ENCODE data around the gene TTLL1. TPM values are rescaled to one million over a fixed set of nuclear protein-coding genes. Genes with fewer than 3 reads are reported as not detected.

Gene TTLL1
- 15.8 and 25.8 TPM in 2 replicates for total RNA-seq (2014; rRNA removed; shearing (Covaris generic))

DNA sequence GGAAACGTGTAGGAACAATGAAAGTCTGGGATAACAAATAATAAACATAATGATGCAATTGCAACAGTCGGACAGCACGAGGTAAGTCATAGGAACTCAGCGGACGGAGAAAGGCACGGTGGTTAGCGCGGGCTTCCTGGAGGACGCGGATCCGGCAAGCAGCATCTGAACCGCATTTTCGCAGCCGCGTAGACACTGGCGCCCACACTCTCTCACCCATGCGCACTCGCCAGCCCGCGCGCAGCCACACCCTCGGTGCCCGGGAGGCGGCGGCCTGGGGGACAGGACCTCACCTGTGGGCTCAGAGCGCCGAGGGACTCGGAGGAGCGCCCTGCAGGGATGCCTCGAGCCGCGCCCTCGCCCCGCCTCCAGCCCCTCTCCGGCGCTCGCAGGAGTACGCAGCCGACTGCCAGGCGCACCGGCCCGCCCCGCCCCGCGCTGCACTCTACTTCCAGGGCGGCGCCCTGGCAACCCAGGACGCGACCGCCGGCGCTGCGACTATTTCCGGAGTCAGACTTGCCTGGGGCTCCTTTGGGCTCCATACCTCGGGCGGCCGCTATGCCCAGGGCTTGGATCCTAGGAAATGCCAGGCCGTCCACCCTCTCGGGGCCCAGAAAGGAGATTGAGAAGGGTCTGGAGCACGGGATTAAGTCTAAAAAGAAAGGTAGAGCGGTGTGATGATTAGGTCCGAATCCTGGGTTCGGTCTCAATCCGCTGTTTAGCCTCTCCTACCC is at the start of gene TTLL1:
Gene TTLL1, minus strand, starts transcription at position 408 of the 734 bp plus-strand sequence. CDS start 13,805 bp downstream, outside the sequence.
- Histone ChIP-seq H3K9me3 (replicated peaks) (no peaks in the 10 kb centered on the region), H3K27me3 (replicated peaks) (no peaks in the 10 kb centered on the region), H3K4me3 (peak within 1 kb of the TSS; percentile 71), H3K36me3 (no peaks in the 10 kb centered on the region), H3K27ac (peak within 1 kb of the TSS; percentile 22; the same call in 1 of the 2 replicates), H3K4me1 (replicated peaks) (peaks cover 4% of the 10 kb centered on the region; the same call in 1 of the 2 replicates)
- DNase-seq (ENCODE audit: low read depth in 1 of 2, low spot score in 2 of 2): peak; percentile 85 to 92

DNA sequence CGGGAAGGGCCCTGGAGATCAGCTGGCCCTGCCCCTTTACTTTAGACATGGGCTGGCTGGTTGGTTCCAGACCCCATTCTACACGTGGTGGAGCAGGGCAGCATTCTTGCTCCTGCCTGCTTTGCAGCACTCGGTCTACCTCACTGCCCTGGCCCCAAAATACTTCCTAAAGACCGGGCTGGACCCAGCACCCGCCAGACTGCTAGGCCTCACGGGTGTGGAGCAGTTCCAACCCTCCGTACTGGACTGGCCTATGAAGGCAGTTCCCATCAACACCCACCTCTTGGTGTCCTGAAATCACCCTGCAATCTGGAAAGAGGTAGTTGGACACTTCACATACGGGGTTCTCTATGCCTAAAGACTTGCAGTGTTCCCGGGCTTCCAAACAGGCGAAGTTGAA is 47.6 kb upstream of the TTLL1 start:
- no peak overlapping the region for H3K27ac ChIP-seq
- H3K27me3 ChIP-seq (replicated peaks): no peaks in the 10 kb centered on the region
- H3K36me3 ChIP-seq: peaks cover 65% of the 10 kb centered on the region
- no peaks in the 10 kb centered on the region for H3K4me1 ChIP-seq (replicated peaks)
- H3K4me3 ChIP-seq: no peak overlapping the region
- DNase-seq (ENCODE audit: low read depth in 1 of 2, low spot score in 2 of 2): no peak
- H3K9me3 ChIP-seq (replicated peaks): no peaks in the 10 kb centered on the region

DNA sequence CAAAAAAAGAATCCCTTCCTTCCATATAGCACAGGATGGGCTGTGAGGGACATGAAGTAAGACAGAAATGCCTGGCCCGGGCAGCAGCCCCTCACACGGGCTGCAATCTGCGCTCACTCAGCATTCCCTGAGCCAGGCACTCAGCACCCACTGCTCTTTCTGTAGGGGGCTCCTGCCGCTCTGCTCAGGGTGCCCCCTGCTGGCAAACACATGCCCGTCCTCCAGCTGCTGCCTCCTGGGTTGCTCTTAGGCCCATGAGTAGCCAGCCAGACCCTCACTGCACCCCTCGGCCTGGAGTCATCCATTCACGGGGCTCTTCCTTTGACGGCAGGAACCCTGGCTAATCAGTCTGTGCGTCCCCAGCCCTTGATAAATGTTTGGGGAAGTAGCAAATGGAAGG is 47.1 kb upstream of the TTLL1 start:
- peak in 1 of 2 experiments; percentile 37 for DNase-seq (ENCODE audit: low read depth in 1 of 2, low spot score in 2 of 2)
- no peak overlapping the region for H3K4me3 ChIP-seq
- H3K36me3 ChIP-seq: peaks cover 65% of the 10 kb centered on the region
- H3K9me3 ChIP-seq (replicated peaks): no peaks in the 10 kb centered on the region
- no peaks in the 10 kb centered on the region for H3K4me1 ChIP-seq (replicated peaks)
- no peaks in the 10 kb centered on the region for H3K27me3 ChIP-seq (replicated peaks)
- H3K27ac ChIP-seq: no peak overlapping the region

- no peak for DNase-seq (ENCODE audit: low read depth in 1 of 2, low spot score in 2 of 2)
- no peak overlapping the region for H3K4me3 ChIP-seq
- no peaks in the 10 kb centered on the region for H3K4me1 ChIP-seq (replicated peaks)
- H3K27ac ChIP-seq: no peak overlapping the region
- peaks cover 67% of the 10 kb centered on the region for H3K36me3 ChIP-seq
- H3K9me3 ChIP-seq (replicated peaks): no peaks in the 10 kb centered on the region
- H3K27me3 ChIP-seq (replicated peaks): no peaks in the 10 kb centered on the region
These were observed 46.4 kb upstream of the TTLL1 start for GRCh38 chr22:43135565-43135964.

DNA sequence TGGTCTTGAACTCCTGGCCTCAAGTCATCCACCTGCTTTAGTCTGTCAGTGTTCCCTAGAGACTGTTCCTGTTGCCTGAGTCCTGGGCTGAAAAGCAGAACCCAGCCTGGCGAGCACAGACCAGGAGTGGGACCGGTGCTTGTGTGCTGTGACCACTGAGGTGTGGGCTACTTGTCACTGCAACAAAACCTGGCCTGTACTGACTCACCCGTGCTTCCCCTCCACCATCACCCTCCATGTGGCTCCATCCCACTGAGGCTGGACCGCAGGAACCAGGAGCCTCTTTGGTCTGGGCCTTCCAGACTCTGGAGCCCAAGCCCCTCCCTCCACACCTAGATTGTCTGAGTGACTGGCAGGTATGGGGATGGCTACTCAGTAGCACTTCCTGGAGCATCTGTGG is 45.4 kb upstream of the TTLL1 start:
- Histone ChIP-seq H3K36me3 (peaks cover 61% of the 10 kb centered on the region), H3K4me3 (no peak overlapping the region)
- DNase-seq (ENCODE audit: low read depth in 1 of 2, low spot score in 2 of 2): no peak

DNA sequence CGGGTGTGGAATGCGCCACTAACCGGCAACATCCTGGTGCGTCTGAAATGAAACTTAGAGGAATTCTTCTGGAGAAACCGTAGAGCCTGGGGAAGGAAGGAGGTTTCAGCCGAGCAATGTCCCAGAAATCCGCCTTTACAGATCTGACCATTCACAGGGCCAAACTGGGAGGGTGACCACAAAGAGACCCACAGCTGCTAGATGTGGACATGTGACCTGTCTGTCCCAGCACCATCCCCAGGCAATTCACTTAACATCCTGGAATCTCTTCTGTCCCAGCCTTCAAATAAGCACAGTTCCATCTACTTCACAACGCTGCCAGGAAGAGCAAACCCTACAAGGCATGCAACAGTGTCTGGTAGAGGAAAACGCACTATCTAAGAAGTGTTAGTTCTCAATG is 44.2 kb upstream of the TTLL1 start:
- Histone ChIP-seq H3K36me3 (peaks cover 52% of the 10 kb centered on the region), H3K4me3 (no peak overlapping the region), H3K9me3 (replicated peaks) (no peaks in the 10 kb centered on the region), H3K27ac (no peak overlapping the region), H3K27me3 (replicated peaks) (no peaks in the 10 kb centered on the region), H3K4me1 (replicated peaks) (no peaks in the 10 kb centered on the region)
- DNase-seq (ENCODE audit: low read depth in 1 of 2, low spot score in 2 of 2): no peak

More for the DNA sequence above, 45.4 kb upstream of the TTLL1 start:
- H3K4me1 ChIP-seq (replicated peaks): no peaks in the 10 kb centered on the region
- H3K9me3 ChIP-seq (replicated peaks): no peaks in the 10 kb centered on the region
- no peak overlapping the region for H3K27ac ChIP-seq
- no peaks in the 10 kb centered on the region for H3K27me3 ChIP-seq (replicated peaks)

DNA sequence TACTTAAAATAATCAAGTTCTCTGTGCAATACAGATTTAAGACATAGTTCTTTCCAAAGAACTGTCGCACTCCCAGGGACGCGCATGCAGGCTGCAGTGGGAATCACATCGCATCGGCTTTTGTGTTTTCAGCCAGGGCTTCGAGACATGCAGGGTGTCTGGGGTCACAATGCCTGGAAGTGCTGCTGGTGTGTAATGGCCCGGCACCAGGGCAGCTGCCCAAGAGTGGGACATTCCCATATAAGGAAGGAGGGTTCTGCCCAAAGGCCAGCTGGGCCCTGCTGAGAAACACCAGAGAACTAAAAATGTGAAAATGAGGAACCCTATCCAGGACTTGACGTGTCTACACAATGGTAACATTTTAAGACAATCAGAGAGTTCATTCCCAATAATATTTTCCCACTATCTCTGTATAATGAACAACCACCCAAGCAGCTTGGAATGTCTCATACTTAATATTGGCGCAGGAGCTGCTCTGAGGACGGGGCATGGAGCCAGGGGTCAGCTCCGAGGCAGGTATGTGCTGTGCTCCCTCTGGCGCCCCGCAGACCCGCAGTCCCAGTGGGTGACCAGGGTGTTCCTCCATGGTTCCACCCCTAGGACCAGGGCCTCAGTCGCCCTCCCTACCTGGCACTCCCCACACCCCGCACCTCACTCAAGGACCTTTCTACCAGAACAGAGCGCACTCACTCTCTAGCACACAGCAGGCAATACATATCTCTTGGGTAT is 42.7 kb upstream of the TTLL1 start:
- DNase-seq (ENCODE audit: low read depth in 1 of 2, low spot score in 2 of 2): no peak
- no peak overlapping the region for H3K27ac ChIP-seq

GRCh38 chr22:43129426-43130425 is 40.5 kb upstream of the TTLL1 start:
- Histone ChIP-seq H3K36me3 (peaks cover 22% of the 10 kb centered on the region), H3K4me3 (no peak overlapping the region), H3K4me1 (replicated peaks) (peaks cover 27% of the 10 kb centered on the region), H3K27ac (no peak overlapping the region), H3K27me3 (replicated peaks) (no peaks in the 10 kb centered on the region), H3K9me3 (replicated peaks) (no peaks in the 10 kb centered on the region)
- DNase-seq (ENCODE audit: low read depth in 1 of 2, low spot score in 2 of 2): no peak

More for the DNA sequence above, 42.7 kb upstream of the TTLL1 start:
- Histone ChIP-seq H3K36me3 (peaks cover 41% of the 10 kb centered on the region), H3K27me3 (replicated peaks) (no peaks in the 10 kb centered on the region), H3K9me3 (replicated peaks) (no peaks in the 10 kb centered on the region), H3K4me3 (no peak overlapping the region), H3K4me1 (replicated peaks) (peaks cover 12% of the 10 kb centered on the region)

- Histone ChIP-seq H3K4me3 (no peak overlapping the region), H3K9me3 (replicated peaks) (no peaks in the 10 kb centered on the region), H3K36me3 (peaks cover 16% of the 10 kb centered on the region; the same call in 1 of the 2 replicates), H3K27ac (no peak overlapping the region), H3K4me1 (replicated peaks) (peaks cover 34% of the 10 kb centered on the region), H3K27me3 (replicated peaks) (no peaks in the 10 kb centered on the region)
- no peak for DNase-seq (ENCODE audit: low read depth in 1 of 2, low spot score in 2 of 2)
These were observed 39.8 kb upstream of the TTLL1 start for GRCh38 chr22:43128928-43129424.

DNA sequence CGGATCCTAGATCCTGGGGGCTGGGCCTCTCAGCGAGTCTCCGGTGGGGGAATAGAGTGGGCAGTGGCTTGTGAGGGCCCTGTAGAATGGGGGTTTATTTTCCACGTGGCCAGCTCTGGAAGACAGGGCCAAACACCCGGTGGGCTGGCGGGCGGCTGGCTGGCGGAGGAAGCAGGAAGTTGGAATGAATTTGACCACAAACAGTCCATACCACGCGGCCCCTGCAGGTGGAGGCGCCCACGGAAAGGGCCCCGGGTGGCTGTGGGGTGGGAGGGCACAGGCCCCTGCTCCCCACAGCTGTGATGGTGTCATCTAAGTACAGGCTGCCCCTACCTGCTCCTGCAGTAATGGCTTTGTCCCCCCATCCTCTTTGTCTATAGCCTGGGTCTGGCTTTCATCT is 38.9 kb upstream of the TTLL1 start:
- Histone ChIP-seq H3K27ac (no peak overlapping the region), H3K36me3 (peaks cover 12% of the 10 kb centered on the region; the same call in 1 of the 2 replicates), H3K9me3 (replicated peaks) (no peaks in the 10 kb centered on the region), H3K4me3 (no peak overlapping the region), H3K4me1 (replicated peaks) (peaks cover 34% of the 10 kb centered on the region), H3K27me3 (replicated peaks) (no peaks in the 10 kb centered on the region)
- DNase-seq (ENCODE audit: low read depth in 1 of 2, low spot score in 2 of 2): no peak

- Histone ChIP-seq H3K27ac (peak overlapping the region; percentile 84), H3K4me1 (replicated peaks) (peaks cover 34% of the 10 kb centered on the region), H3K9me3 (replicated peaks) (no peaks in the 10 kb centered on the region)
These were observed 38.1 kb upstream of the TTLL1 start for GRCh38 chr22:43127166-43127908.

DNA sequence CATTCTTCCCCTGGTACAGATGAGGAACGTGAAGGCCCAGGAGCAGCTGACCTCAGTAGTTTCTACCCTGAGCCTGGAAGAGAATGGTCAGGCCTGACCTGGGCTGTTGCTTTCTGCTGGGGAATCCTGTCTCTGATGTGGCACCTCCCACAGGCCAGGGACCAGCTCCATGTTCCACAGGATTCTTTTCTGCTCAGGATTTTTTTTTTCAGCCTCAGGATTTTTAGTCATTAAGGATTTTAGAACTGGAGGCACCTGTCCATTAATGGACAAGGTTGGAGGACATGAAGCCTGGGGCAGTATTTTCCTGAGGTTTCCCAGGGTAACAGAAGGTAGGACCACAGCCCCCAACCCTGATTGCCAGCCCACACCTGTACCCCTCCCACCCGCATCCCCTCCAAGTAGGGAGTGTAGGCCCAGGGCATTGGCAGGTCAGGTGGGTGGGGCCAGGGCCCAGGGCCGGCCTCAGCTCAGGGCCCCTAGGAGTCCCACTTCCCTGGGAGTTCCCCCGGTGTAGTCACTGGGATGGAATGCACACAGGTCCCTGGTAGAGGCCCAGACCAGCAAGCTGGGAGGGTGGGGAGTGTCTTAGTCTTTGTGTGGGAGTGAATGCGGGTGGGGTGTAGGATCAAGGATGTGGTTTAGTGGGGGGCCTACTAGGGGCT is 37.4 kb upstream of the TTLL1 start:
- no peaks in the 10 kb centered on the region for H3K9me3 ChIP-seq (replicated peaks)
- H3K4me1 ChIP-seq (replicated peaks): peaks cover 34% of the 10 kb centered on the region
- H3K36me3 ChIP-seq: peaks cover 7% of the 10 kb centered on the region; the same call in 1 of the 2 replicates
- no peaks in the 10 kb centered on the region for H3K27me3 ChIP-seq (replicated peaks)
- peak overlapping the region; percentile 84 for H3K27ac ChIP-seq
- H3K4me3 ChIP-seq: no peak overlapping the region
- DNase-seq (ENCODE audit: low read depth in 1 of 2, low spot score in 2 of 2): peak; percentile 73 to 93

More at GRCh38 chr22:43127166-43127908, 38.1 kb upstream of the TTLL1 start:
- Histone ChIP-seq H3K27me3 (replicated peaks) (no peaks in the 10 kb centered on the region), H3K4me3 (no peak overlapping the region), H3K36me3 (peaks cover 7% of the 10 kb centered on the region; the same call in 1 of the 2 replicates)
- no peak for DNase-seq (ENCODE audit: low read depth in 1 of 2, low spot score in 2 of 2)
